ENCODE data around the gene CAMK2D.
"Not testable (repeated sequence)": the region's sequence is repeated elsewhere in the genome, so short reads cannot be mapped to it uniquely, and the experiment has no call there.

CAMK2D gene

GRCh38 chr4:113727802-113728201 lies 33.7 kb downstream of the CAMK2D start:
- DNase-seq = no peak

- DNase-seq = no peak
Observed at GRCh38 chr4:113725963-113726362, 35.6 kb downstream of the CAMK2D start.

- DNase-seq = no peak
Observed at GRCh38 chr4:113718252-113718651, 43.3 kb downstream of the CAMK2D start.

GRCh38 chr4:113711883-113712662 lies 49.5 kb downstream of the CAMK2D start:
- no peak for DNase-seq

- no peak for DNase-seq
Observed at GRCh38 chr4:113708250-113708649, 53.3 kb downstream of the CAMK2D start.

- DNase-seq = no peak
Observed at GRCh38 chr4:113707048-113707447, 54.5 kb downstream of the CAMK2D start.

GRCh38 chr4:113705097-113705496 lies 56.4 kb downstream of the CAMK2D start:
- not testable (repeated sequence) for DNase-seq

- DNase-seq = not testable (repeated sequence)
Observed at GRCh38 chr4:113702596-113702995, 58.9 kb downstream of the CAMK2D start.

GRCh38 chr4:113701169-113701568 lies 60.4 kb downstream of the CAMK2D start:
- no peak for DNase-seq

GRCh38 chr4:113700602-113701150 lies 60.9 kb downstream of the CAMK2D start:
- no peak for DNase-seq

- no peak for DNase-seq
Observed at GRCh38 chr4:113699772-113700171, 61.8 kb downstream of the CAMK2D start.

GRCh38 chr4:113697429-113697828 lies 64.1 kb downstream of the CAMK2D start:
- DNase-seq = no peak

- DNase-seq = no peak
Observed at GRCh38 chr4:113695328-113696169, 66.0 kb downstream of the CAMK2D start.

- DNase-seq = no peak
Observed at GRCh38 chr4:113694008-113694407, 67.5 kb downstream of the CAMK2D start.

GRCh38 chr4:113692809-113693411 lies 68.6 kb downstream of the CAMK2D start:
- DNase-seq = no peak

- no peak for DNase-seq
Observed at GRCh38 chr4:113691676-113692075, 69.9 kb downstream of the CAMK2D start.

- no peak for DNase-seq
Observed at GRCh38 chr4:113689394-113689793, 72.1 kb downstream of the CAMK2D start.

- DNase-seq = no peak
Observed at GRCh38 chr4:113687067-113687718, 74.3 kb downstream of the CAMK2D start.

- not testable (repeated sequence) for DNase-seq
Observed at GRCh38 chr4:113685157-113685556, 76.4 kb downstream of the CAMK2D start.

- DNase-seq = peak; percentile 26
Observed at GRCh38 chr4:113684534-113685091, 76.9 kb downstream of the CAMK2D start.

GRCh38 chr4:113682730-113683537 lies 78.6 kb downstream of the CAMK2D start:
- DNase-seq = peak; percentile 79

- DNase-seq = no peak
Observed at GRCh38 chr4:113678641-113679040, 82.9 kb downstream of the CAMK2D start.
